HUES64 (cell line): ENCODE data around the gene CDH12.

Source experiments
- H3K27ac ChIP-seq: 2 replicates; pipeline ENCODE4 v1.7.0; 2013; ENCODE audit warnings: low read depth, low read length, inconsistent platforms
- H3K27me3 ChIP-seq: 2 replicates; pipeline ENCODE4 v1.6.1; 2013; ENCODE audit warnings: mild to moderate bottlenecking, low read length; ENCODE audit not compliant: insufficient read depth
- H3K36me3 ChIP-seq: 2 replicates; pipeline ENCODE4 v1.6.1; 2013; ENCODE audit warnings: mild to moderate bottlenecking, low read length; ENCODE audit not compliant: insufficient read depth
- H3K4me1 ChIP-seq: 2 replicates; pipeline ENCODE4 v1.6.1; 2013; ENCODE audit warnings: mild to moderate bottlenecking, low read length, moderate library complexity; ENCODE audit not compliant: insufficient read depth
- H3K4me3 ChIP-seq: 2 replicates; pipeline ENCODE4 v1.5.1; 2013; ENCODE audit warnings: mild to moderate bottlenecking, low read length, moderate library complexity
- H3K9ac ChIP-seq: 2 replicates; pipeline ENCODE4 v1.6.1; 2013; ENCODE audit warnings: mild to moderate bottlenecking, low read depth, low read length
- H3K9me3 ChIP-seq: 2 replicates; pipeline ENCODE4 v1.6.1; 2013; ENCODE audit warnings: low read depth, low read length; ENCODE audit not compliant: insufficient read depth
- WGBS: fragments of 150-250, 120-280 bp; methylation state at CpG from one replicate; pipeline ENCODE4 v1.1.7; 2013; ENCODE audit warnings: missing lambda C conversion rate; 5-methylcytosine and 5-hydroxymethylcytosine counted together

The CDH12 gene

GRCh38 chr5:22846693-22847092 lies 6.5 kb downstream of the CDH12 start:
- WGBS = 80% methylated on average over 1 of the region's 2 CpGs
- Histone ChIP-seq H3K9ac (no peak overlapping the region), H3K4me1 (no peaks in the 10 kb centered on the region), H3K27ac (no peak overlapping the region), H3K9me3 (no peaks in the 10 kb centered on the region), H3K27me3 (peaks cover 11% of the 10 kb centered on the region), H3K36me3 (no peaks in the 10 kb centered on the region), H3K4me3 (no peak overlapping the region)

GRCh38 chr5:22844636-22845035 lies 8.5 kb downstream of the CDH12 start:
- no peaks in the 10 kb centered on the region for H3K27me3 ChIP-seq
- no peaks in the 10 kb centered on the region for H3K9me3 ChIP-seq
- WGBS = 91% methylated on average over 1 of the region's 2 CpGs
- H3K4me1 ChIP-seq = no peaks in the 10 kb centered on the region
- H3K36me3 ChIP-seq = no peaks in the 10 kb centered on the region
- H3K9ac ChIP-seq = no peak overlapping the region
- no peak overlapping the region for H3K27ac ChIP-seq
- no peak overlapping the region for H3K4me3 ChIP-seq

- no peaks in the 10 kb centered on the region for H3K36me3 ChIP-seq
Observed at GRCh38 chr5:22844155-22844554, 9.0 kb downstream of the CDH12 start.

GRCh38 chr5:22842574-22842973 lies 10.6 kb downstream of the CDH12 start:
- Histone ChIP-seq H3K36me3 (no peaks in the 10 kb centered on the region), H3K9ac (no peak overlapping the region), H3K4me3 (no peak overlapping the region), H3K9me3 (no peaks in the 10 kb centered on the region), H3K4me1 (no peaks in the 10 kb centered on the region), H3K27ac (no peak overlapping the region), H3K27me3 (no peaks in the 10 kb centered on the region)
- no CpG with 5 or more reads among the region's 2 CpGs for WGBS

More at GRCh38 chr5:22844155-22844554, 9.0 kb downstream of the CDH12 start:
- no peaks in the 10 kb centered on the region for H3K4me1 ChIP-seq
- WGBS = 78% methylated on average over 1 of the region's 1 CpG
- H3K4me3 ChIP-seq = no peak overlapping the region
- no peak overlapping the region for H3K27ac ChIP-seq
- H3K9ac ChIP-seq = no peak overlapping the region
- H3K27me3 ChIP-seq = no peaks in the 10 kb centered on the region
- H3K9me3 ChIP-seq = no peaks in the 10 kb centered on the region

- no peak overlapping the region for H3K4me3 ChIP-seq
- no peaks in the 10 kb centered on the region for H3K27me3 ChIP-seq
- H3K27ac ChIP-seq = no peak overlapping the region
- H3K4me1 ChIP-seq = no peaks in the 10 kb centered on the region
- H3K36me3 ChIP-seq = no peaks in the 10 kb centered on the region
- no peaks in the 10 kb centered on the region for H3K9me3 ChIP-seq
- WGBS = 96% methylated on average over 4 of the region's 4 CpGs
- H3K9ac ChIP-seq = no peak overlapping the region
Observed at GRCh38 chr5:22837803-22838202, 15.3 kb downstream of the CDH12 start.

GRCh38 chr5:22835686-22836085 lies 17.5 kb downstream of the CDH12 start:
- Histone ChIP-seq H3K27ac (no peak overlapping the region), H3K9ac (no peak overlapping the region), H3K36me3 (no peaks in the 10 kb centered on the region), H3K27me3 (no peaks in the 10 kb centered on the region), H3K4me1 (no peaks in the 10 kb centered on the region), H3K9me3 (no peaks in the 10 kb centered on the region), H3K4me3 (no peak overlapping the region)
- WGBS = 71% methylated on average over 1 of the region's 1 CpG

- 95% methylated on average over 2 of the region's 2 CpGs for WGBS
Observed at GRCh38 chr5:22793463-22793862, 59.7 kb downstream of the CDH12 start.

GRCh38 chr5:22787807-22788206 lies 65.3 kb downstream of the CDH12 start:
- WGBS = 96% methylated on average over 1 of the region's 1 CpG
- no peaks in the 10 kb centered on the region for H3K36me3 ChIP-seq
- no peak overlapping the region for H3K4me3 ChIP-seq

More at GRCh38 chr5:22793463-22793862, 59.7 kb downstream of the CDH12 start:
- Histone ChIP-seq H3K27ac (no peak overlapping the region), H3K4me3 (no peak overlapping the region), H3K27me3 (no peaks in the 10 kb centered on the region), H3K9ac (no peak overlapping the region), H3K9me3 (no peaks in the 10 kb centered on the region), H3K4me1 (no peaks in the 10 kb centered on the region), H3K36me3 (no peaks in the 10 kb centered on the region)

GRCh38 chr5:22787398-22787797 lies 65.7 kb downstream of the CDH12 start:
- H3K27me3 ChIP-seq = no peaks in the 10 kb centered on the region
- no peaks in the 10 kb centered on the region for H3K9me3 ChIP-seq
- H3K4me3 ChIP-seq = no peak overlapping the region
- 96% methylated on average over 4 of the region's 5 CpGs for WGBS
- no peak overlapping the region for H3K27ac ChIP-seq
- H3K9ac ChIP-seq = no peak overlapping the region
- no peaks in the 10 kb centered on the region for H3K4me1 ChIP-seq
- H3K36me3 ChIP-seq = no peaks in the 10 kb centered on the region

More at GRCh38 chr5:22787807-22788206, 65.3 kb downstream of the CDH12 start:
- Histone ChIP-seq H3K9me3 (no peaks in the 10 kb centered on the region), H3K27me3 (no peaks in the 10 kb centered on the region), H3K9ac (no peak overlapping the region), H3K27ac (no peak overlapping the region), H3K4me1 (no peaks in the 10 kb centered on the region)

GRCh38 chr5:22780756-22781155 lies 72.4 kb downstream of the CDH12 start:
- Histone ChIP-seq H3K9me3 (no peaks in the 10 kb centered on the region), H3K27me3 (no peaks in the 10 kb centered on the region), H3K4me3 (no peak overlapping the region), H3K9ac (no peak overlapping the region), H3K27ac (no peak overlapping the region), H3K4me1 (no peaks in the 10 kb centered on the region), H3K36me3 (no peaks in the 10 kb centered on the region)

GRCh38 chr5:22779499-22779898 lies 73.6 kb downstream of the CDH12 start:
- no peak overlapping the region for H3K27ac ChIP-seq
- no peaks in the 10 kb centered on the region for H3K36me3 ChIP-seq
- no peak overlapping the region for H3K9ac ChIP-seq
- no peaks in the 10 kb centered on the region for H3K9me3 ChIP-seq
- H3K27me3 ChIP-seq = no peaks in the 10 kb centered on the region
- no peak overlapping the region for H3K4me3 ChIP-seq
- 96% methylated on average over 3 of the region's 3 CpGs for WGBS
- no peaks in the 10 kb centered on the region for H3K4me1 ChIP-seq

- Histone ChIP-seq H3K4me1 (no peaks in the 10 kb centered on the region), H3K27ac (no peak overlapping the region), H3K9me3 (no peaks in the 10 kb centered on the region), H3K4me3 (no peak overlapping the region), H3K36me3 (no peaks in the 10 kb centered on the region), H3K9ac (no peak overlapping the region), H3K27me3 (no peaks in the 10 kb centered on the region)
- WGBS = 95% methylated on average over 5 of the region's 6 CpGs
Observed at GRCh38 chr5:22776285-22776684, 76.9 kb downstream of the CDH12 start.
